Measurements from ENCODE around the gene ABCC4. TPM values are rescaled to one million over a fixed set of nuclear protein-coding genes. Genes with fewer than 3 reads are reported as not detected.

Gene ABCC4
- total RNA-seq, 1 experiment from 2014 or later, result 26.3 TPM

DNA sequence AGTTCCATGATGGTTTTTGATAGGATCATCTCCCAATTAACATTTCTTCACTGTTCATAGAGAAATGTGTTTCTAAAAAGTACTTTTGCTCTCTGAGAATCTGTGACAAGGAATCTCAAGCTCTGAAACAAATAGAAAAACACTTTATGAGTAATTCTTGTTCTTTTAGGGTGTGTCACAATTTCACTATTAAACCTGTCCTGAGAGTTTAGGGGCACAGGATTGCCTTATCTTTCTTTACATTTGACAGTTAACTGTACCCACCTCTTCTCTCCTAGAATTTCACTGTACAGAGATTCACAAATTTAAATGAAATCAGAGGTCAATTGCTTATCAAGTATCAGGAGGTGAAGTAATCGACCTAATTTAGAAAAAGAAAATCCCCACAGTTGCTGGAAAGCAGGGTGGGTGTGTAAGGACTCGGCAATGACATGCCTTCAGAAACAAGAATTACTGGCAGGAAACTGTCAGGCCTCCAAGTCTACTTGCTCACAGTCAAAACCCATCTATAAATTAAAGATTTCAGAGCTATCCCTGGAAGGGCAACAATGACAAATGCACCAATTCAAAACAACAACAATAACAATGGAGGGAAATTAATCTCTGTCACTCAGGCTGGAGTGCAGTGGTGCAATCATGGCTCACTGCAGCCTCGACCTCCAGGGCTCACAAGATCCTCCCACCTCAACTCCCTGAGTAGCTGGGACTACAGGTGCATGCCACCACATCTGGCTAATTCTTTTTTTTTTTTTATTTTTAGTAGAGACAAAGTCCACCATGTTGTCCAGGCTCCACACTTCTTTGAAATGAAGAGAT lies 250.2 kb downstream of the ABCC4 start:
- H3K27ac ChIP-seq (ENCODE audit: low read depth, low read length), result no peak overlapping the region
- TF ChIP-seq SIN3A (IDR thresholded peaks at IDR 0.05; ENCODE audit: low read depth), result no peak
- TF ChIP-seq TCF7L2 (IDR thresholded peaks at IDR 0.05; ENCODE audit: borderline replicate concordance, extremely low read depth, insufficient read depth, insufficient read length), result no peak
- no peak for TF ChIP-seq ZNF274 (IDR thresholded peaks at IDR 0.05; ENCODE audit: low read depth, low read length)
- no peak for TF ChIP-seq CTCF (IDR thresholded peaks at IDR 0.05 in 2 of 3, conservative IDR thresholded peaks at IDR 0.05 in 1 of 3; ENCODE audit: borderline replicate concordance in 1 of 3, insufficient read depth in 1 of 3, low read depth in 2 of 3, low read length in 2 of 3)
- no peak for TF ChIP-seq ATF3 (IDR thresholded peaks at IDR 0.05)
- TF ChIP-seq ELF1 (IDR thresholded peaks at IDR 0.05; ENCODE audit: borderline replicate concordance, low read depth), result no peak
- TF ChIP-seq POLR2AphosphoS5 (IDR thresholded peaks at IDR 0.05; ENCODE audit: low read depth, low read length), result no peak
- no peak for TF ChIP-seq EZH2 (IDR thresholded peaks at IDR 0.05)
- no peak for TF ChIP-seq POLR2A (IDR thresholded peaks at IDR 0.05; ENCODE audit: borderline replicate concordance, extremely low read depth, insufficient read depth, insufficient read length)
- TF ChIP-seq ZBTB33 (IDR thresholded peaks at IDR 0.05; ENCODE audit: extremely low read depth, insufficient replicate concordance, low read length), result no peak
- TF ChIP-seq SRF (IDR thresholded peaks at IDR 0.05; ENCODE audit: low read depth), result no peak
- H3K4me1 ChIP-seq (ENCODE audit: control insufficient read depth in 1 of 2, insufficient read depth in 2 of 2, low read length in 2 of 2), result no peaks in the 10 kb centered on the region
- DNase-seq (ENCODE audit: low read depth, low spot score) (no peak), ATAC-seq (no peak)
- RAD21 ChIA-PET (ENCODE audit: low non-redundant PET in 1 of 2, low total read pairs in 2 of 2, uncharacterized antibody in 2 of 2, unreplicated experiment in 2 of 2), result no interaction called here
- no peak overlapping the region for H3K9ac ChIP-seq (ENCODE audit: low read length)
- H3K27me3 ChIP-seq (ENCODE audit: insufficient read depth, low read length), result no peaks in the 10 kb centered on the region
- no peaks in the 10 kb centered on the region for H3K9me2 ChIP-seq (ENCODE audit: insufficient read depth)
- no peak overlapping the region for H3K4me2 ChIP-seq (ENCODE audit: low read length)
- intact Hi-C loops (cut with micrococcal nuclease), result no loop called here
- no TSS peak for BruUV-seq (replicated peaks)
- no peaks in the 10 kb centered on the region for H4K20me1 ChIP-seq (ENCODE audit: insufficient read depth)
- CTCF ChIA-PET, result no interaction called here
- H3K36me3 ChIP-seq (ENCODE audit: control insufficient read depth in 1 of 2, insufficient read depth in 2 of 2, low read length in 2 of 2), result no peaks in the 10 kb centered on the region
- POLR2A ChIA-PET, result no interaction called here
- no peak overlapping the region for H3K4me3 ChIP-seq (replicated peaks in 1 of 2; ENCODE audit: low read depth in 1 of 2, low read length in 2 of 2)
- no peak overlapping the region for H2AFZ ChIP-seq (ENCODE audit: low read depth, low read length, poor library complexity, severe bottlenecking)
- no peaks in the 10 kb centered on the region for H3K9me3 ChIP-seq (ENCODE audit: control insufficient read depth in 1 of 2, insufficient read depth in 1 of 2, low read depth in 1 of 2, low read length in 2 of 2)
- H3K79me2 ChIP-seq (ENCODE audit: insufficient read depth, low read length), result no peaks in the 10 kb centered on the region
